ENCODE measurements around the gene MUC22.
"Not testable (repeated sequence)": the region's sequence is repeated elsewhere in the genome, so short reads cannot be mapped to it uniquely, and the experiment has no call there.

MUC22 gene

GRCh38 chr6:31010393-31011060, at the start of gene MUC22:
TSS of gene MUC22 (plus strand) at chr6:31010474. CDS start at chr6:31010707, 233 bp downstream.
- Histone ChIP-seq H3K4me2 (peak within 1 kb of the TSS in 4 of 11 experiments; percentile 1 to 75 (median 69); a peak in 6 of 22 replicates), H3K4me1 (peaks cover 0 to 18% (median 0%) of the 10 kb centered on the region in 10 experiments; a peak in 8 of 20 replicates), H3K27me3 (no peaks in the 10 kb centered on the region), H3K4me3 (no peak within 1 kb of the TSS), H3K9ac (no peak within 1 kb of the TSS; a peak in 1 of 22 replicates), H3K27ac (peak within 1 kb of the TSS in 3 of 11 experiments; percentile 8 to 44 (median 27); a peak in 4 of 22 replicates), H4K20me1 (no peaks in the 10 kb centered on the region), H3K9me3 (replicated peaks in 1 of 11) (peaks cover 12 to 19% (median 14%) of the 10 kb centered on the region in 11 experiments), H3K36me3 (no peaks in the 10 kb centered on the region)
- no peak for TF ChIP-seq Cebpa-rat (IDR thresholded peaks at IDR 0.05)

GRCh38 chr6:30960907-30961673, 49.2 kb upstream of the MUC22 start:
- Histone ChIP-seq H3K9me3 (replicated peaks in 1 of 11) (no peaks in the 10 kb centered on the region), H3K36me3 (no peaks in the 10 kb centered on the region), H4K20me1 (no peaks in the 10 kb centered on the region), H3K4me3 (no peak overlapping the region), H3K4me1 (peaks cover 5 to 34% (median 16%) of the 10 kb centered on the region in 10 experiments), H3K27ac (no peak overlapping the region), H3K27me3 (peaks cover 0 to 15% (median 0%) of the 10 kb centered on the region in 11 experiments; a peak in 6 of 22 replicates), H3K9ac (no peak overlapping the region), H3K4me2 (peak overlapping the region in 5 of 11 experiments; percentile 11 to 50 (median 29); a peak in 9 of 22 replicates)
- no peak for TF ChIP-seq Cebpa-rat (IDR thresholded peaks at IDR 0.05)

GRCh38 chr6:30962716-30963115, 47.6 kb upstream of the MUC22 start:
- Histone ChIP-seq H3K9me3 (replicated peaks in 1 of 11) (no peaks in the 10 kb centered on the region), H3K27me3 (no peaks in the 10 kb centered on the region), H3K36me3 (no peaks in the 10 kb centered on the region), H3K9ac (no peak overlapping the region), H3K4me1 (peaks cover 0 to 29% (median 11%) of the 10 kb centered on the region in 10 experiments; a peak in 10 of 20 replicates), H4K20me1 (no peaks in the 10 kb centered on the region), H3K4me3 (no peak overlapping the region), H3K4me2 (peak overlapping the region in 6 of 11 experiments; percentile 3 to 50 (median 22); a peak in 2 of 22 replicates), H3K27ac (no peak overlapping the region)
- TF ChIP-seq Cebpa-rat (IDR thresholded peaks at IDR 0.05), result no peak

- Histone ChIP-seq H3K36me3 (no peaks in the 10 kb centered on the region), H4K20me1 (no peaks in the 10 kb centered on the region), H3K4me1 (peaks cover 0 to 29% (median 11%) of the 10 kb centered on the region in 10 experiments; a peak in 10 of 20 replicates), H3K4me3 (no peak overlapping the region), H3K27me3 (no peaks in the 10 kb centered on the region), H3K9me3 (replicated peaks in 1 of 11) (no peaks in the 10 kb centered on the region), H3K9ac (no peak overlapping the region), H3K27ac (no peak overlapping the region), H3K4me2 (peak overlapping the region in 2 of 11 experiments; percentile 27 to 45; a peak in 3 of 22 replicates)
- TF ChIP-seq Cebpa-rat (IDR thresholded peaks at IDR 0.05), result no peak
Measured at GRCh38 chr6:30963641-30964040, 46.6 kb upstream of the MUC22 start.

- no peak overlapping the region for H3K9ac ChIP-seq
- no peaks in the 10 kb centered on the region for H3K36me3 ChIP-seq
- H3K4me2 ChIP-seq, result peak overlapping the region in 2 of 11 experiments; percentile 27 to 45; a peak in 4 of 22 replicates
- H3K27me3 ChIP-seq, result no peaks in the 10 kb centered on the region
- no peaks in the 10 kb centered on the region for H4K20me1 ChIP-seq
- peaks cover 0 to 32% (median 11%) of the 10 kb centered on the region in 10 experiments; a peak in 10 of 20 replicates for H3K4me1 ChIP-seq
- TF ChIP-seq Cebpa-rat (IDR thresholded peaks at IDR 0.05), result no peak
- H3K27ac ChIP-seq, result no peak overlapping the region
- no peak overlapping the region for H3K4me3 ChIP-seq
- H3K9me3 ChIP-seq (replicated peaks in 1 of 11), result no peaks in the 10 kb centered on the region
Measured at GRCh38 chr6:30964075-30964474, 46.2 kb upstream of the MUC22 start.

GRCh38 chr6:30965140-30965601, 45.1 kb upstream of the MUC22 start:
- H4K20me1 ChIP-seq, result no peaks in the 10 kb centered on the region
- no peak for TF ChIP-seq Cebpa-rat (IDR thresholded peaks at IDR 0.05)
- H3K27me3 ChIP-seq, result no peaks in the 10 kb centered on the region
- no peaks in the 10 kb centered on the region for H3K36me3 ChIP-seq
- H3K4me1 ChIP-seq, result peaks cover 0 to 40% (median 11%) of the 10 kb centered on the region in 10 experiments; a peak in 10 of 20 replicates
- H3K9ac ChIP-seq, result no peak overlapping the region
- H3K4me2 ChIP-seq, result no peak overlapping the region
- H3K9me3 ChIP-seq (replicated peaks in 1 of 11), result no peaks in the 10 kb centered on the region
- no peak overlapping the region for H3K27ac ChIP-seq
- no peak overlapping the region for H3K4me3 ChIP-seq

- no peak for TF ChIP-seq Cebpa-rat (IDR thresholded peaks at IDR 0.05)
- no peaks in the 10 kb centered on the region for H4K20me1 ChIP-seq
- peaks cover 0 to 36% (median 11%) of the 10 kb centered on the region in 10 experiments; a peak in 10 of 20 replicates for H3K4me1 ChIP-seq
- no peak overlapping the region for H3K9ac ChIP-seq
- H3K27me3 ChIP-seq, result no peaks in the 10 kb centered on the region
- H3K4me2 ChIP-seq, result no peak overlapping the region
- H3K36me3 ChIP-seq, result no peaks in the 10 kb centered on the region
- H3K9me3 ChIP-seq (replicated peaks in 1 of 11), result no peaks in the 10 kb centered on the region
- no peak overlapping the region for H3K27ac ChIP-seq
- H3K4me3 ChIP-seq, result no peak overlapping the region
Measured at GRCh38 chr6:30966154-30966553, 44.1 kb upstream of the MUC22 start.

GRCh38 chr6:30969171-30969570, 41.1 kb upstream of the MUC22 start:
- Histone ChIP-seq H3K4me1 (peaks cover 0 to 16% (median 0%) of the 10 kb centered on the region in 10 experiments; a peak in 6 of 20 replicates), H3K4me2 (peak overlapping the region in 3 of 11 experiments; percentile 5 to 62 (median 39); a peak in 4 of 22 replicates)
- H3K36me3 ChIP-seq; H3K9me3 ChIP-seq (replicated peaks in 1 of 11); H3K4me3 ChIP-seq; H3K9ac ChIP-seq; H3K27me3 ChIP-seq; H3K27ac ChIP-seq; H4K20me1 ChIP-seq: not testable (repeated sequence)

GRCh38 chr6:30970946-30971345, 39.3 kb upstream of the MUC22 start:
- H3K27ac ChIP-seq, result no peak overlapping the region
- no peak overlapping the region for H3K9ac ChIP-seq
- no peaks in the 10 kb centered on the region for H3K36me3 ChIP-seq
- H3K27me3 ChIP-seq, result no peaks in the 10 kb centered on the region; a peak in 1 of 22 replicates
- H3K4me2 ChIP-seq, result no peak overlapping the region
- H3K4me1 ChIP-seq, result peaks cover 0 to 15% (median 0%) of the 10 kb centered on the region in 10 experiments; a peak in 5 of 20 replicates
- TF ChIP-seq Cebpa-rat (IDR thresholded peaks at IDR 0.05), result no peak
- no peak overlapping the region for H3K4me3 ChIP-seq
- no peaks in the 10 kb centered on the region for H3K9me3 ChIP-seq (replicated peaks in 1 of 11)
- H4K20me1 ChIP-seq, result no peaks in the 10 kb centered on the region
